Calu3 (cell line): ENCODE measurements around the gene PCSK5. TPM values are rescaled to one million over a fixed set of nuclear protein-coding genes. Genes with fewer than 3 reads are reported as not detected.

Experiments used
- BruUV-seq: library from RNA; stranded (reverse); fragments of 400-500 nt; replicated peaks from 2 replicates; lab custom pipeline; 2021; lab: Mats Ljungman, UMichigan
- CTCF ChIA-PET: fragments of 300-600 bp; sonication (Branson Sonifier 250); formaldehyde crosslinking; loops from one replicate; lab custom pipeline; 2022; ENCODE audit warnings: antibody characterized with exemption; lab: Charles Lee
- DNase-seq: peaks from one replicate; pipeline ENCODE4 v3.0.0; 2022
- H3K27ac Mint-ChIP-seq: one replicate; pipeline ENCODE4 v1.8.0; 2022; ENCODE audit warnings: mixed read lengths; ENCODE audit not compliant: unreplicated experiment
- H3K27me3 Mint-ChIP-seq: one replicate; pipeline ENCODE4 v1.8.0; 2022; ENCODE audit warnings: mixed read lengths; ENCODE audit not compliant: unreplicated experiment
- H3K36me3 Mint-ChIP-seq: one replicate; pipeline ENCODE4 v1.8.0; 2022; ENCODE audit warnings: mild to moderate bottlenecking, moderate library complexity, mixed read lengths; ENCODE audit not compliant: insufficient read depth, unreplicated experiment
- H3K4me1 Mint-ChIP-seq: one replicate; pipeline ENCODE4 v1.8.0; 2022; ENCODE audit warnings: mild to moderate bottlenecking, low read depth, mixed read lengths; ENCODE audit not compliant: unreplicated experiment
- H3K4me3 Mint-ChIP-seq: one replicate; pipeline ENCODE4 v1.8.0; 2022; ENCODE audit warnings: mild to moderate bottlenecking, low read depth, moderate library complexity, mixed read lengths; ENCODE audit not compliant: unreplicated experiment
- H3K9me3 Mint-ChIP-seq: one replicate; pipeline ENCODE4 v1.8.0; 2022; ENCODE audit warnings: low read depth, mixed read lengths; ENCODE audit not compliant: unreplicated experiment
- intact Hi-C: fragments of 100-400 bp; cut with micrococcal nuclease; formaldehyde crosslinking; loops from one replicate; pipeline ENCODE4 v1.10.0; 2022; ENCODE audit not compliant: unreplicated experiment
- total RNA-seq: library from RNA; stranded (reverse); gene quantifications from 2 replicates; pipeline ENCODE4 v1.2.3, GENCODE V29; 2022
- TF ChIP-seq, protein P1 (sequence below): fragments of 200-600 bp; IDR thresholded peaks from one replicate; pipeline ENCODE4 v1.8.0; 2022; ENCODE audit warnings: antibody characterized with exemption; ENCODE audit not compliant: unreplicated experiment

PCSK5 gene
- total RNA-seq, 1 experiment from 2014 or later = 38.4 TPM

DNA sequence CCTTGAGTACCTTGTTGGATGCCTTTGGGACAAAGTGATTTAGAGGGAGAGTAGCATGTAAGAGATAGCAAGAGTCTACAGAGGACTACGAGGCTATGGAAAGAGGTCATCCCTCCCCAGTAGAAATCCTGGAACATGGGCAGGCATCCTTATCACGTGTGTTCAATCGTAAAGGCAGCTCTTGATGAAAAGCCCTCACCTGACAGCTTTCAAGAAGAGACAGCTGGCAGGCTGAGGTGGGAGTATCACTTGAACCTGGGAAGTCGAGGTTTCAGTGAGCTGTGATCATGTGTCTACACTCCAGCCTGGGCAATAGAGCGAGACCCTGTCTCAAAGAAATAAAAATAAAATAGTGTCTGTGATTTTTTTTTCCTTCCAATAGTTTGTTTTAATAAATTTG, 112.6 kb downstream of the PCSK5 start:
- TF ChIP-seq, protein P1, sequence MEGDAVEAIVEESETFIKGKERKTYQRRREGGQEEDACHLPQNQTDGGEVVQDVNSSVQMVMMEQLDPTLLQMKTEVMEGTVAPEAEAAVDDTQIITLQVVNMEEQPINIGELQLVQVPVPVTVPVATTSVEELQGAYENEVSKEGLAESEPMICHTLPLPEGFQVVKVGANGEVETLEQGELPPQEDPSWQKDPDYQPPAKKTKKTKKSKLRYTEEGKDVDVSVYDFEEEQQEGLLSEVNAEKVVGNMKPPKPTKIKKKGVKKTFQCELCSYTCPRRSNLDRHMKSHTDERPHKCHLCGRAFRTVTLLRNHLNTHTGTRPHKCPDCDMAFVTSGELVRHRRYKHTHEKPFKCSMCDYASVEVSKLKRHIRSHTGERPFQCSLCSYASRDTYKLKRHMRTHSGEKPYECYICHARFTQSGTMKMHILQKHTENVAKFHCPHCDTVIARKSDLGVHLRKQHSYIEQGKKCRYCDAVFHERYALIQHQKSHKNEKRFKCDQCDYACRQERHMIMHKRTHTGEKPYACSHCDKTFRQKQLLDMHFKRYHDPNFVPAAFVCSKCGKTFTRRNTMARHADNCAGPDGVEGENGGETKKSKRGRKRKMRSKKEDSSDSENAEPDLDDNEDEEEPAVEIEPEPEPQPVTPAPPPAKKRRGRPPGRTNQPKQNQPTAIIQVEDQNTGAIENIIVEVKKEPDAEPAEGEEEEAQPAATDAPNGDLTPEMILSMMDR = no peak
- intact Hi-C loops = no loop called here
- Mint-ChIP-seq H3K27ac (no peak overlapping the region), H3K4me1 (peaks cover 31% of the 10 kb centered on the region), H3K9me3 (no peaks in the 10 kb centered on the region), H3K36me3 (peaks cover 6% of the 10 kb centered on the region), H3K27me3 (no peaks in the 10 kb centered on the region), H3K4me3 (no peak overlapping the region)
- no TSS peak for BruUV-seq
- no peak for DNase-seq
- CTCF ChIA-PET = no interaction called here

DNA sequence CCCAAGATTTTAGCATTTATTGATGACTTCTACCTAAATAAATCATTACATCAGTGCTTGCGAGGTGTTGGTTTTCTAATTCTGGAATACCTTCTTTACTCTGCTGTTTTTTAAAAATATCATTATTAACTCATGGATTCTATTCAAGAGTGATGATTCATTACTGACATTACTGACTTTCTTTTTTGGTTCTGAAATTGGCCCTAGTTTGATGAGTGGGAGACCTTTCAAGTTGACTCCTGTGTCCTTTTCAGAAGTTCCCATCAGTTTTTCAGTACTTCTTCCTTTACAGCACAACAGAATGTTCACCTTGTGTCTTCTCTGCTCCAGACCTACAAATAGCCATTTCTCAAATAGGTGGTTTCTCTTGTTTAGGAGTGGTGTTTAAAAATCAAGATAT, 114.1 kb downstream of the PCSK5 start:
- no TSS peak for BruUV-seq
- Mint-ChIP-seq H3K9me3 (no peaks in the 10 kb centered on the region), H3K36me3 (peaks cover 6% of the 10 kb centered on the region), H3K27me3 (no peaks in the 10 kb centered on the region), H3K27ac (no peak overlapping the region), H3K4me1 (peaks cover 29% of the 10 kb centered on the region), H3K4me3 (no peak overlapping the region)
- TF ChIP-seq, protein P1 = no peak
- intact Hi-C loops = no loop called here
- CTCF ChIA-PET = no interaction called here
- no peak for DNase-seq

DNA sequence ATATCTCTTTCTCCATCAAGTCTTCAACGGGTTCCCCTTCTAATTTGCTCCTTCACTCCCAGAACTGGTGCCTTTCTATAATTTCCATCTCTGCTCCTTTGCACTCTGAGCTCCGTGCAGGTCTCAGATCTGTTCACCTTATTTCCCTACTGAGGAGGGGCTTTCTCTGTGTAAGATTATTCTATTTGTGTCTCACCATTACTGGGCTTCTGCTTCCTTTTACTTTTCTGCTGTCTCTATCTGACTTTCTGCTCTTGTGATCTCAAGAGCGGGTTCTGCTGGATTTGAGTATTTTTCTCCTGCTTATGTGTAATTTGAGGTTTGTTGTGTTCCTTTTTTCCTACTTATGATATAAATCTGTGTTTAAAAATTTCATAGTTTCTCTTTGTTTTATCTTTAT, 117.5 kb downstream of the PCSK5 start:
- TF ChIP-seq, protein P1 = no peak
- CTCF ChIA-PET = no interaction called here
- no TSS peak for BruUV-seq
- no peaks in the 10 kb centered on the region for H3K9me3 Mint-ChIP-seq
- no peak for DNase-seq
- H3K27ac Mint-ChIP-seq = no peak overlapping the region
- peaks cover 29% of the 10 kb centered on the region for H3K4me1 Mint-ChIP-seq
- H3K4me3 Mint-ChIP-seq = no peak overlapping the region
- peaks cover 6% of the 10 kb centered on the region for H3K36me3 Mint-ChIP-seq
- intact Hi-C loops = no loop called here
- no peaks in the 10 kb centered on the region for H3K27me3 Mint-ChIP-seq

DNA sequence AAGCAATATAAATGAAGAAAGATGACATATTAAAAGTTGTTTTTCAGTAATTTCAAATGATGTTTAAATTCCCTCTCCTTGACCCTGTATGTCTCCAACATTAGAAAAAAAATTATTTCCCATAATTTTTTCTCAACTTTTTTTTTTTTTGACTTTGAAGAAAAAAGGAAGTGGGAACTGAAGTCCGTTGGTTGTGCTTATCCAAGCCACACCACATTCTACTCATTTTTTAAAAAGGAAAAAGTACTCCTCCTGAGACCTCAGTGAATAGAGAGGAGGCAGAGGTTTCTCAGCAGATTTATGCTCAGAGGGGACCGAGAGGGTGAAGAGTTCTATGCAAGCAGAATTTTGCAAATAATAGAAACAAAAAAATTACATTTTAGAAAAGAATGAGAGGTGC, 123.3 kb downstream of the PCSK5 start:
- CTCF ChIA-PET = no interaction called here
- no peaks in the 10 kb centered on the region for H3K9me3 Mint-ChIP-seq
- no peaks in the 10 kb centered on the region for H3K36me3 Mint-ChIP-seq
- intact Hi-C loops = loop anchor here (5.0 kb wide), 1 partner anchor 33 kb away; no protein-coding TSS in a partner anchor
- H3K4me3 Mint-ChIP-seq = no peak overlapping the region
- no peak overlapping the region for H3K27ac Mint-ChIP-seq
- no peak for DNase-seq
- H3K4me1 Mint-ChIP-seq = peaks cover 12% of the 10 kb centered on the region
- TF ChIP-seq, protein P1 = no peak
- no peaks in the 10 kb centered on the region for H3K27me3 Mint-ChIP-seq
- BruUV-seq = no TSS peak
